Osteocyte (in vitro differentiated cells): Measurements from ENCODE around the gene HCST. TPM values are rescaled to one million over a fixed set of nuclear protein-coding genes. Genes with fewer than 3 reads are reported as not detected.

ENCODE experiments used
- DNase-seq: peaks from one replicate; pipeline ENCODE4 v3.0.0; 2021; ENCODE audit warnings: mixed read lengths; ENCODE audit not compliant: unreplicated experiment; ENCODE audit errors: extremely low spot score
- H3K27ac Mint-ChIP-seq: one replicate; pipeline ENCODE4 v1.8.0; 2021; ENCODE audit warnings: mild to moderate bottlenecking, mixed read lengths; ENCODE audit not compliant: unreplicated experiment
- H3K27me3 Mint-ChIP-seq: one replicate; pipeline ENCODE4 v1.8.0; 2021; ENCODE audit warnings: mixed read lengths; ENCODE audit not compliant: unreplicated experiment
- H3K36me3 Mint-ChIP-seq: one replicate; pipeline ENCODE4 v1.8.0; 2021; ENCODE audit warnings: mixed read lengths; ENCODE audit not compliant: unreplicated experiment
- H3K4me1 Mint-ChIP-seq: one replicate; pipeline ENCODE4 v1.8.0; 2021; ENCODE audit warnings: mixed read lengths; ENCODE audit not compliant: unreplicated experiment
- H3K4me3 Mint-ChIP-seq: one replicate; pipeline ENCODE4 v1.8.0; 2021; ENCODE audit warnings: mild to moderate bottlenecking, moderate library complexity, mixed read lengths; ENCODE audit not compliant: unreplicated experiment
- H3K9me3 Mint-ChIP-seq: one replicate; pipeline ENCODE4 v1.8.0; 2021; ENCODE audit warnings: mixed read lengths; ENCODE audit not compliant: unreplicated experiment
- CTCF ChIP-seq: fragments of 200-600 bp; sonication (generic); IDR thresholded peaks from 2 replicates; pipeline ENCODE4 v1.5.0; 2021; ENCODE audit warnings: antibody characterized with exemption, mild to moderate bottlenecking, moderate library complexity
- total RNA-seq: library from RNA; stranded (reverse); gene quantifications from 2 replicates; pipeline ENCODE4 v1.2.1, GENCODE V29; 2021

HCST gene
- total RNA-seq, 1 donor from 2014 or later, result 0.81 TPM

GRCh38 chr19:35859414-35859813, 42.9 kb upstream of the HCST start:
- Mint-ChIP-seq H3K4me3 (no peak overlapping the region), H3K4me1 (peaks cover 10% of the 10 kb centered on the region), H3K27me3 (peaks cover 76% of the 10 kb centered on the region), H3K27ac (no peak overlapping the region), H3K36me3 (no peaks in the 10 kb centered on the region), H3K9me3 (no peaks in the 10 kb centered on the region)
- no peak for TF ChIP-seq CTCF
- DNase-seq, result no peak

DNA sequence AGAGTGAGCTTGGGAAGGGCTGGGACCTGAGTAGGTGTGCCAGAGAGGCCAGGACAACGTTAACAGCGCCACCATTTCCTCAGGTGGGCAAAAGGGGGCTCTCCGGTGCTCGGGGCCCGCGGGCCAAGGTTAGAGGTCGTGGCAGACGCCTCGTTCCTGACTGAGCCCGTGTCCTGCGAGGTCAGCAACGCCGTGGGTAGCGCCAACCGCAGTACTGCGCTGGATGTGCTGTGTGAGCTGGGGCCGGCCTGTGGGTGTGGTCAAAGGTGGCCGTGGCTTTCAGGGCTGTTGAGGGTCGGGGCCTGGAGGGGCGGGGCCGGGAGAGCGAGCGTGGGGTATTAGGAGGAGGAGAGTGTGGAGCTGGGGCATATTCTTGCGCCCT, 41.9 kb upstream of the HCST start:
- no peaks in the 10 kb centered on the region for H3K36me3 Mint-ChIP-seq
- no peak for TF ChIP-seq CTCF
- H3K4me1 Mint-ChIP-seq, result peaks cover 10% of the 10 kb centered on the region
- no peak overlapping the region for H3K27ac Mint-ChIP-seq
- peaks cover 72% of the 10 kb centered on the region for H3K27me3 Mint-ChIP-seq
- H3K9me3 Mint-ChIP-seq, result no peaks in the 10 kb centered on the region
- H3K4me3 Mint-ChIP-seq, result no peak overlapping the region
- DNase-seq, result no peak

GRCh38 chr19:35860818-35861639, 41.3 kb upstream of the HCST start:
- no peak overlapping the region for H3K27ac Mint-ChIP-seq
- H3K4me3 Mint-ChIP-seq, result no peak overlapping the region
- peaks cover 10% of the 10 kb centered on the region for H3K4me1 Mint-ChIP-seq
- no peak for TF ChIP-seq CTCF
- H3K9me3 Mint-ChIP-seq, result no peaks in the 10 kb centered on the region
- peaks cover 74% of the 10 kb centered on the region for H3K27me3 Mint-ChIP-seq
- no peaks in the 10 kb centered on the region for H3K36me3 Mint-ChIP-seq
- DNase-seq, result no peak

DNA sequence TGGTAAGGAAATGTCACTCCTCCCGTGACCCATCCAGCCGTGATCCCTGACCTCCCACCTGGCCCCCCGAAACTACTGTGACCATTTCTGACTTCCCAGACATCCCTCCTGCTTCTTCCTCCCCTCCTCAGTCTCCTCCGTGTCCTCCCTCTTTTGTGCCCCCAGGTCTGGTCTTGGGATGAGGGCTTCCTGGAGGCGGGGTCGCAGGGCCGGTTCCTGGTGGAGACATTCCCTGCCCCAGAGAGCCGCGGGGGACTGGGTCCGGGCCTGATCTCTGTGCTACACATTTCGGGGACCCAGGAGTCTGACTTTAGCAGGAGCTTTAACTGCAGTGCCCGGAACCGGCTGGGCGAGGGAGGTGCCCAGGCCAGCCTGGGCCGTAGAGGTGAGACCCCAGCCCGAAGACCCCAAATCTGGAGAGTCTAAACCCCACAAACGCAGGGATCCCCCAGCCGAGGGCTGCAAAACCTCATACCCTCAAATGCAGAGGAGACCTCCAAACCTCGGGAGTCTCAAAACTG, 40.6 kb upstream of the HCST start:
- no peak for DNase-seq
- Mint-ChIP-seq H3K36me3 (no peaks in the 10 kb centered on the region), H3K4me3 (no peak overlapping the region), H3K9me3 (no peaks in the 10 kb centered on the region), H3K27me3 (peaks cover 79% of the 10 kb centered on the region), H3K4me1 (peaks cover 10% of the 10 kb centered on the region), H3K27ac (no peak overlapping the region)
- no peak for TF ChIP-seq CTCF

- H3K27me3 Mint-ChIP-seq, result peaks cover 75% of the 10 kb centered on the region
- no peaks in the 10 kb centered on the region for H3K36me3 Mint-ChIP-seq
- H3K4me3 Mint-ChIP-seq, result no peak overlapping the region
- peaks cover 7% of the 10 kb centered on the region for H3K4me1 Mint-ChIP-seq
- DNase-seq, result no peak
- no peak overlapping the region for H3K27ac Mint-ChIP-seq
- no peak for TF ChIP-seq CTCF
- no peaks in the 10 kb centered on the region for H3K9me3 Mint-ChIP-seq
Observed at GRCh38 chr19:35862528-35862927, 39.8 kb upstream of the HCST start.
